Endothelial cell of umbilical vein (primary cell): ENCODE measurements around the gene FMNL2. TPM values are rescaled to one million over a fixed set of nuclear protein-coding genes. Genes with fewer than 3 reads are reported as not detected.

Experiments
- BruUV-seq: library from RNA; stranded (reverse); fragments of 400-500 nt; replicated peaks from 2 replicates; lab custom pipeline; 2021; lab: Mats Ljungman, UMichigan
- CTCF ChIA-PET: fragments of 300-600, 350-600 bp; sonication (Branson Sonifier 250); formaldehyde crosslinking; loops from one replicate; lab custom pipeline; 2021; ENCODE audit warnings: antibody characterized with exemption, inconsistent platforms; lab: Charles Lee
- POLR2A ChIA-PET: fragments of 300-600, 350-600 bp; sonication (Branson Sonifier 250); formaldehyde crosslinking; loops from one replicate; lab custom pipeline; 2021; ENCODE audit warnings: antibody characterized with exemption, inconsistent platforms; lab: Charles Lee
- DNase-seq: peaks from one replicate; pipeline ENCODE4 v3.0.0-alpha.2; 2011; ENCODE audit warnings: low read depth, low spot score
- FAIRE-seq: peaks from 2 replicates; lab custom pipeline; 2011; peaks lifted over from hg19 to GRCh38; lab: Jason Lieb, UNC
- H2AFZ ChIP-seq: 2 replicates; pipeline ENCODE4 v1.6.0; 2012; ENCODE audit warnings: low read depth, low read length, control low read depth, inconsistent platforms
- H3K27ac ChIP-seq: 2 replicates; pipeline ENCODE4 v1.5.1; 2011; ENCODE audit warnings: low read depth, mild to moderate bottlenecking, control low read depth, low read length, moderate library complexity; ENCODE audit not compliant: insufficient read depth
- H3K27me3 ChIP-seq, 2 experiments: 2 replicates each; pipeline versions ENCODE4 v1.6.0 to v1.6.1; 2011; ENCODE audit warnings: low read length in 2 of 2, mixed read lengths in 1 of 2; ENCODE audit not compliant: control insufficient read depth in 2 of 2, insufficient read depth in 2 of 2
- H3K36me3 ChIP-seq, 2 experiments: 2 replicates in 1 of 2; 3 replicates in 1 of 2; pipeline ENCODE4 v1.5.1; 2011; ENCODE audit warnings: low read length in 2 of 2, mild to moderate bottlenecking in 1 of 2, moderate library complexity in 1 of 2; ENCODE audit not compliant: control insufficient read depth in 2 of 2, insufficient read depth in 2 of 2; ENCODE audit errors: extremely low read depth in 1 of 2
- H3K4me1 ChIP-seq: 3 replicates; pipeline ENCODE4 v1.5.1; 2011; ENCODE audit warnings: mild to moderate bottlenecking, low read length; ENCODE audit not compliant: control insufficient read depth, insufficient read depth; ENCODE audit errors: extremely low read depth
- H3K4me2 ChIP-seq: 2 replicates; pipeline ENCODE4 v1.6.1; 2011; ENCODE audit warnings: low read length, control low read depth, mixed read lengths; ENCODE audit not compliant: insufficient read depth
- H3K4me3 ChIP-seq, 3 experiments: fragments of 200-600 bp in 1 of 3; sonication (generic), shearing (Covaris generic) in 1 of 3; replicated peaks in 1 of 3; 2 replicates each; pipeline ENCODE4 v1.5.1; 2011 to 2016; ENCODE audit warnings: control low read depth in 3 of 3, low read length in 3 of 3, mild to moderate bottlenecking in 2 of 3, inconsistent platforms in 1 of 3, low read depth in 1 of 3, moderate library complexity in 1 of 3; ENCODE audit not compliant: insufficient read depth in 1 of 3
- H3K79me2 ChIP-seq: 2 replicates; pipeline ENCODE4 v1.6.0; 2012; ENCODE audit warnings: low read length, inconsistent platforms; ENCODE audit not compliant: control insufficient read depth, insufficient read depth
- H3K9ac ChIP-seq: replicated peaks from 2 replicates; pipeline ENCODE3; 2011; ENCODE audit warnings: low read length, control low read depth; ENCODE audit not compliant: insufficient read depth; ENCODE audit errors: extremely low read depth
- H3K9me1 ChIP-seq: replicated peaks from 3 replicates; pipeline ENCODE4 v1.6.0; 2011; ENCODE audit warnings: mild to moderate bottlenecking, low read length; ENCODE audit not compliant: control insufficient read depth, insufficient read depth; ENCODE audit errors: extremely low read depth
- H3K9me3 ChIP-seq: replicated peaks from 2 replicates; pipeline ENCODE4 v1.5.1; 2012; ENCODE audit warnings: low read length, inconsistent platforms; ENCODE audit not compliant: control insufficient read depth, insufficient read depth
- H4K20me1 ChIP-seq: replicated peaks from 2 replicates; pipeline ENCODE3; 2011; ENCODE audit warnings: mild to moderate bottlenecking, low read length; ENCODE audit not compliant: control insufficient read depth, insufficient read depth; ENCODE audit errors: extremely low read depth
- EZH2 ChIP-seq: IDR thresholded peaks from 2 replicates; pipeline ENCODE4 v1.6.1; 2012; ENCODE audit warnings: borderline replicate concordance, low read depth, mild to moderate bottlenecking, moderate library complexity, low read length, inconsistent platforms; ENCODE audit not compliant: severe bottlenecking
- FOS ChIP-seq: IDR thresholded peaks from 2 replicates; pipeline ENCODE4 v1.6.1; 2011; ENCODE audit warnings: mild to moderate bottlenecking, low read length, moderate library complexity, borderline replicate concordance; ENCODE audit not compliant: insufficient read depth
- GATA2 ChIP-seq: IDR thresholded peaks from 2 replicates; pipeline ENCODE4 v1.7.0; 2011; ENCODE audit warnings: low read depth, mild to moderate bottlenecking, moderate library complexity, mixed read lengths, low read length; ENCODE audit not compliant: insufficient read length, insufficient read depth
- JUN ChIP-seq: IDR thresholded peaks from 2 replicates; pipeline ENCODE4 v1.6.1; 2011; ENCODE audit warnings: borderline replicate concordance, low read depth; ENCODE audit not compliant: insufficient read length, insufficient read depth
- MYC ChIP-seq: IDR thresholded peaks from one replicate; pipeline ENCODE4 v1.6.1; 2011; ENCODE audit warnings: mild to moderate bottlenecking, low read depth, low read length
- POLR2A ChIP-seq: IDR thresholded peaks from 2 replicates; pipeline ENCODE4 v1.6.1; 2012; ENCODE audit warnings: low read depth, mild to moderate bottlenecking, control low read depth, low read length
- POLR2AphosphoS5 ChIP-seq: IDR thresholded peaks from 2 replicates; pipeline ENCODE4 v1.6.1; 2012; ENCODE audit warnings: low read depth, mild to moderate bottlenecking, control low read depth, low read length, moderate library complexity; ENCODE audit not compliant: insufficient read depth
- dilution Hi-C: fragments of 300-500 bp; cut with MboI; formaldehyde crosslinking; loops from one replicate; pipeline ENCODE4 v1.15.0; 2019; ENCODE audit warnings: low sequenced_read_pairs; ENCODE audit not compliant: extremely low pct_ligation_motif_present
- intact Hi-C: fragments of 100-400 bp; cut with micrococcal nuclease; formaldehyde crosslinking; loops from one replicate; pipeline ENCODE4 v1.10.0; 2022
- polyA plus RNA-seq, 4 experiments: library from polyadenylated mRNA; depleted of rRNA in 3 of 4; stranded (reverse) in 3 of 4; unstranded in 1 of 4; fragments of >200 nt; gene quantifications; 2 replicates each; pipeline versions ENCODE4 v1.2.1 to v1.2.3, GENCODE V29; 2011 to 2012; ENCODE audit warnings: missing spikeins in 1 of 4
- total RNA-seq: library from RNA; stranded (reverse); gene quantifications from 2 replicates; pipeline ENCODE4 v1.2.3, GENCODE V29; 2021
- TF ChIP-seq, protein P1 (sequence below), 2 donors: IDR thresholded peaks; 1 replicate in 1 of 2; 2 replicates in 1 of 2; pipeline ENCODE4 v1.5.1; 2011; ENCODE audit warnings: low read length in 2 of 2, mild to moderate bottlenecking in 2 of 2, moderate library complexity in 2 of 2, control low read depth in 1 of 2, inconsistent platforms in 1 of 2, low read depth in 1 of 2; ENCODE audit not compliant: insufficient read depth in 1 of 2; ENCODE audit errors: extremely low read depth in 1 of 2
- TF ChIP-seq, protein P2 (sequence below): IDR thresholded peaks from 2 replicates; pipeline ENCODE4 v1.6.1; 2011; ENCODE audit not compliant: insufficient read depth, insufficient read length

The FMNL2 gene
- total and polyA plus RNA-seq, 2 donors (not counting 3 experiments of a cell fraction or from before 2014, with no cell fraction given), result 8.3 to 28.0 TPM

- no peak overlapping the region for H3K9ac ChIP-seq
- no peaks in the 10 kb centered on the region for H3K36me3 ChIP-seq
- dilution Hi-C loops (no loop called here), intact Hi-C loops (no loop called here)
- FAIRE-seq, result no peak
- no peak overlapping the region for H3K4me3 ChIP-seq
- no peak overlapping the region for H3K4me2 ChIP-seq
- CTCF ChIA-PET, result interaction anchor here (1.2 kb wide), 2 partner anchors 13 to 141 kb away, joined by 3 read pairs; no protein-coding TSS in a partner anchor
- H3K9me3 ChIP-seq, result no peaks in the 10 kb centered on the region
- H2AFZ ChIP-seq, result no peak overlapping the region
- no peak for DNase-seq
- POLR2A ChIA-PET, result no interaction called here
- H3K9me1 ChIP-seq, result no peaks in the 10 kb centered on the region
- BruUV-seq, result no TSS peak
- H3K79me2 ChIP-seq, result peaks cover 4% of the 10 kb centered on the region
- H3K27ac ChIP-seq, result no peak overlapping the region
- H4K20me1 ChIP-seq, result no peaks in the 10 kb centered on the region
- H3K27me3 ChIP-seq, result no peaks in the 10 kb centered on the region
- TF ChIP-seq, protein P1, sequence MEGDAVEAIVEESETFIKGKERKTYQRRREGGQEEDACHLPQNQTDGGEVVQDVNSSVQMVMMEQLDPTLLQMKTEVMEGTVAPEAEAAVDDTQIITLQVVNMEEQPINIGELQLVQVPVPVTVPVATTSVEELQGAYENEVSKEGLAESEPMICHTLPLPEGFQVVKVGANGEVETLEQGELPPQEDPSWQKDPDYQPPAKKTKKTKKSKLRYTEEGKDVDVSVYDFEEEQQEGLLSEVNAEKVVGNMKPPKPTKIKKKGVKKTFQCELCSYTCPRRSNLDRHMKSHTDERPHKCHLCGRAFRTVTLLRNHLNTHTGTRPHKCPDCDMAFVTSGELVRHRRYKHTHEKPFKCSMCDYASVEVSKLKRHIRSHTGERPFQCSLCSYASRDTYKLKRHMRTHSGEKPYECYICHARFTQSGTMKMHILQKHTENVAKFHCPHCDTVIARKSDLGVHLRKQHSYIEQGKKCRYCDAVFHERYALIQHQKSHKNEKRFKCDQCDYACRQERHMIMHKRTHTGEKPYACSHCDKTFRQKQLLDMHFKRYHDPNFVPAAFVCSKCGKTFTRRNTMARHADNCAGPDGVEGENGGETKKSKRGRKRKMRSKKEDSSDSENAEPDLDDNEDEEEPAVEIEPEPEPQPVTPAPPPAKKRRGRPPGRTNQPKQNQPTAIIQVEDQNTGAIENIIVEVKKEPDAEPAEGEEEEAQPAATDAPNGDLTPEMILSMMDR (IDR thresholded peaks at IDR 0.05; ENCODE audit: extremely low read depth in 1 of 2, insufficient read depth in 1 of 2, low read depth in 1 of 2, low read length in 2 of 2), result no peak
- no peak for TF ChIP-seq GATA2
- no peak for TF ChIP-seq MYC
- TF ChIP-seq POLR2AphosphoS5, result no peak
- TF ChIP-seq JUN, result no peak
- TF ChIP-seq POLR2A, result no peak
- no peak for TF ChIP-seq FOS
- no peak for TF ChIP-seq EZH2
- TF ChIP-seq, protein P2, sequence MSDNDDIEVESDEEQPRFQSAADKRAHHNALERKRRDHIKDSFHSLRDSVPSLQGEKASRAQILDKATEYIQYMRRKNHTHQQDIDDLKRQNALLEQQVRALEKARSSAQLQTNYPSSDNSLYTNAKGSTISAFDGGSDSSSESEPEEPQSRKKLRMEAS, result no peak
- no peaks in the 10 kb centered on the region for H3K4me1 ChIP-seq
Measured at GRCh38 chr2:152432765-152433164, 97.8 kb downstream of the FMNL2 start.
